Mucosa of descending colon (tissue), 3 donors: ENCODE measurements around the gene TEX261. TPM values are rescaled to one million over a fixed set of nuclear protein-coding genes. Genes with fewer than 3 reads are reported as not detected.

ENCODE experiments used
- ATAC-seq: fragments of 200-7000 bp; cut with Tn5 transposase; one replicate; pipeline ENCODE4 v1.9.1; 2020; ENCODE audit warnings: mild to moderate bottlenecking, moderate library complexity
- DNase-seq, 3 donors: peaks; one replicate each; pipeline ENCODE4 v3.0.0-alpha.2; 2020
- H3K36me3 ChIP-seq: fragments of 200-600 bp; one replicate; pipeline ENCODE4 v1.8.0; 2021; ENCODE audit warnings: low read depth, mild to moderate bottlenecking
- H3K4me1 ChIP-seq: fragments of 200-600 bp; one replicate; pipeline ENCODE4 v1.8.0; 2021; ENCODE audit warnings: low read depth, mild to moderate bottlenecking
- H3K4me3 ChIP-seq: fragments of 200-600 bp; one replicate; pipeline ENCODE4 v1.8.0; 2021; ENCODE audit warnings: mild to moderate bottlenecking
- H3K9me3 ChIP-seq: fragments of 200-600 bp; one replicate; pipeline ENCODE4 v1.8.0; 2021; ENCODE audit warnings: mild to moderate bottlenecking
- CTCF ChIP-seq: fragments of 200-600 bp; IDR thresholded peaks from one replicate; pipeline ENCODE4 v1.8.0; 2022; ENCODE audit warnings: antibody characterized with exemption, mild to moderate bottlenecking
- intact Hi-C, 2 donors: fragments of 100-400 bp; cut with DNase I in 1 of 2; cut with micrococcal nuclease in 1 of 2; formaldehyde crosslinking; loops; one replicate each; pipeline versions ENCODE4 v1.11.0 to v1.11.1; 2022; cut with DNase I, micrococcal nuclease
- total RNA-seq, 3 donors: library from RNA; stranded (reverse); fragmentation: NEBNext Ultra II Directional in 2 of 3; extraction: Animal tissue kit (Norgen Biotek cat#: 25700) in 2 of 3; gene quantifications; one replicate each; pipeline versions ENCODE4 v1.2.1 to v1.2.4, GENCODE V29; 2021 to 2023
- donor health status: DM: no; HTN: no; CAD: no; lungs with moderate emphysema.
- donor health status: DM: no; HTN: no; CAD: no.
- donor health status: DM: no; HTN: yes; CAD: no.

TEX261 gene
- total RNA-seq, 3 donors from 2014 or later, result 51.0 to 63.0 (median 51.4) TPM

GRCh38 chr2:70988151-70988550 lies 6.5 kb downstream of the TEX261 start:
- Histone ChIP-seq H3K36me3 (peaks cover 6% of the 10 kb centered on the region), H3K9me3 (no peaks in the 10 kb centered on the region), H3K4me1 (peaks cover 9% of the 10 kb centered on the region), H3K4me3 (no peak overlapping the region)
- DNase-seq (no peak), ATAC-seq (no peak)
- intact Hi-C loops, result no loop called here
- no peak for TF ChIP-seq CTCF

- peaks cover 6% of the 10 kb centered on the region for H3K36me3 ChIP-seq
- no peak overlapping the region for H3K4me3 ChIP-seq
- TF ChIP-seq CTCF, result no peak
- DNase-seq (no peak), ATAC-seq (no peak)
- H3K4me1 ChIP-seq, result peaks cover 4% of the 10 kb centered on the region
- H3K9me3 ChIP-seq, result no peaks in the 10 kb centered on the region
- intact Hi-C loops, result no loop called here
These were observed 7.3 kb downstream of the TEX261 start for GRCh38 chr2:70987386-70987785.

GRCh38 chr2:70986499-70987189 lies 8.0 kb downstream of the TEX261 start:
- peaks cover 6% of the 10 kb centered on the region for H3K36me3 ChIP-seq
- TF ChIP-seq CTCF, result no peak
- no peak overlapping the region for H3K4me3 ChIP-seq
- no peak for DNase-seq
- peaks cover 4% of the 10 kb centered on the region for H3K4me1 ChIP-seq
- ATAC-seq, result no peak
- intact Hi-C loops, result no loop called here
- no peaks in the 10 kb centered on the region for H3K9me3 ChIP-seq

- DNase-seq (no peak), ATAC-seq (no peak)
- no peaks in the 10 kb centered on the region for H3K9me3 ChIP-seq
- H3K4me3 ChIP-seq, result no peak overlapping the region
- H3K4me1 ChIP-seq, result peaks cover 4% of the 10 kb centered on the region
- TF ChIP-seq CTCF, result no peak
- peaks cover 6% of the 10 kb centered on the region for H3K36me3 ChIP-seq
- intact Hi-C loops, result no loop called here
These were observed 8.7 kb downstream of the TEX261 start for GRCh38 chr2:70985956-70986355.

- Histone ChIP-seq H3K4me3 (no peak overlapping the region), H3K36me3 (peaks cover 6% of the 10 kb centered on the region), H3K4me1 (peaks cover 4% of the 10 kb centered on the region), H3K9me3 (no peaks in the 10 kb centered on the region)
- no peak for DNase-seq
- intact Hi-C loops, result no loop called here
- no peak for TF ChIP-seq CTCF
- ATAC-seq, result no peak
These were observed 9.4 kb downstream of the TEX261 start for GRCh38 chr2:70985283-70985688.
